ENCODE results near the gene RNF135.
"Not testable (repeated sequence)": the region's sequence is repeated elsewhere in the genome, so short reads cannot be mapped to it uniquely, and the experiment has no call there.

The RNF135 gene

GRCh38 chr17:30970831-30971567, at the start of gene RNF135:
RNF135 (plus strand) TSS chr17:30971039; CDS start chr17:30971074, 35 bp downstream.
- peak; percentile 17 for DNase-seq (ENCODE audit: low read depth)

- no peak for DNase-seq (ENCODE audit: low read depth)
Measured at GRCh38 chr17:30921544-30922196, 49.2 kb upstream of the RNF135 start, which contains the start of gene ADAP2. ADAP2 (plus strand) TSS chr17:30921945; CDS start chr17:30922015, 70 bp downstream.

- DNase-seq (ENCODE audit: low read depth): no peak
Measured at GRCh38 chr17:30922235-30923030, 48.4 kb upstream of the RNF135 start.

- DNase-seq (ENCODE audit: low read depth): no peak
Measured at GRCh38 chr17:30924341-30924740, 46.5 kb upstream of the RNF135 start.

- no peak for DNase-seq (ENCODE audit: low read depth)
Measured at GRCh38 chr17:30926516-30926915, 44.3 kb upstream of the RNF135 start.

- no peak for DNase-seq (ENCODE audit: low read depth)
Measured at GRCh38 chr17:30927756-30928155, 43.1 kb upstream of the RNF135 start.

GRCh38 chr17:30928584-30928983, 42.3 kb upstream of the RNF135 start:
- no peak for DNase-seq (ENCODE audit: low read depth)

- DNase-seq (ENCODE audit: low read depth): no peak
Measured at GRCh38 chr17:30929081-30929633, 41.7 kb upstream of the RNF135 start.

GRCh38 chr17:30929861-30930260, 41.0 kb upstream of the RNF135 start:
- not testable (repeated sequence) for DNase-seq (ENCODE audit: low read depth)

- no peak for DNase-seq (ENCODE audit: low read depth)
Measured at GRCh38 chr17:30930495-30930894, 40.3 kb upstream of the RNF135 start.

- not testable (repeated sequence) for DNase-seq (ENCODE audit: low read depth)
Measured at GRCh38 chr17:30931582-30931981, 39.3 kb upstream of the RNF135 start.

- DNase-seq (ENCODE audit: low read depth): no peak
Measured at GRCh38 chr17:30933966-30934365, 36.9 kb upstream of the RNF135 start.

GRCh38 chr17:30939051-30939689, 31.7 kb upstream of the RNF135 start:
- DNase-seq (ENCODE audit: low read depth): no peak

- DNase-seq (ENCODE audit: low read depth): no peak
Measured at GRCh38 chr17:30942308-30943079, 28.3 kb upstream of the RNF135 start.

- no peak for DNase-seq (ENCODE audit: low read depth)
Measured at GRCh38 chr17:30947796-30948195, 23.0 kb upstream of the RNF135 start.

- DNase-seq (ENCODE audit: low read depth): no peak
Measured at GRCh38 chr17:30950189-30950588, 20.6 kb upstream of the RNF135 start.

- DNase-seq (ENCODE audit: low read depth): no peak
Measured at GRCh38 chr17:30950669-30951399, 20.0 kb upstream of the RNF135 start.

- no peak for DNase-seq (ENCODE audit: low read depth)
Measured at GRCh38 chr17:30952638-30953393, 18.0 kb upstream of the RNF135 start.

- DNase-seq (ENCODE audit: low read depth): no peak
Measured at GRCh38 chr17:30954046-30954830, 16.6 kb upstream of the RNF135 start.

All from stimulated activated CD8-positive, alpha-beta memory T cell treated with anti-CD3 and anti-CD28 coated beads, Interleukin-7, amount 100 ng/mL, for 24 hours (primary cell).